HCT116 (cell line): Measurements from ENCODE around the gene PROK2. TPM values are rescaled to one million over a fixed set of nuclear protein-coding genes. Genes with fewer than 3 reads are reported as not detected.

Experiments used
- ATAC-seq: fragments of 200-7000 bp; cut with Tn5 transposase; 2 replicates; pipeline ENCODE4 v1.9.1; 2020; ENCODE audit warnings: mild to moderate bottlenecking, moderate library complexity
- BruUV-seq: library from RNA; stranded (reverse); fragments of 400-500 nt; replicated peaks from 2 replicates; lab custom pipeline; 2021; lab: Mats Ljungman, UMichigan
- CTCF ChIA-PET: fragments of 300-600 bp; sonication (Branson Sonifier 250); formaldehyde crosslinking; loops from one replicate; lab custom pipeline; 2021; ENCODE audit warnings: antibody characterized with exemption; lab: Charles Lee
- POLR2A ChIA-PET: fragments of 300-600, 350-600 bp; sonication (Branson Sonifier 250); formaldehyde crosslinking; loops from one replicate; lab custom pipeline; 2021; ENCODE audit warnings: antibody characterized with exemption; lab: Charles Lee
- RAD21 ChIA-PET, 2 experiments: fragments of 300-600 bp; sonication (Branson Sonifier 250); formaldehyde crosslinking; loops; one replicate each; lab custom pipeline; 2023; ENCODE audit warnings: low total read pairs in 2 of 2; ENCODE audit not compliant: uncharacterized antibody in 2 of 2, unreplicated experiment in 2 of 2, low non-redundant PET in 1 of 2; lab: Charles Lee
- DNase-seq: peaks from one replicate; pipeline ENCODE4 v3.0.0-alpha.2; 2010; ENCODE audit warnings: low read depth, low spot score
- H2AFZ ChIP-seq: fragments of 200-600 bp; shearing (Covaris generic), sonication (generic); 2 replicates; pipeline ENCODE4 v1.6.1; 2017; ENCODE audit warnings: low read depth, mixed run types, mixed read lengths, antibody characterized with exemption, low read length; ENCODE audit not compliant: poor library complexity, severe bottlenecking
- H3K27ac ChIP-seq: 2 replicates; pipeline ENCODE4 v1.5.1; 2012; ENCODE audit warnings: low read depth, low read length
- H3K27me3 ChIP-seq: fragments of 200-600 bp; sonication (generic); 2 replicates; pipeline ENCODE4 v1.6.1; 2016; ENCODE audit warnings: mixed run types, low read length, mixed read lengths; ENCODE audit not compliant: insufficient read depth
- H3K36me3 ChIP-seq, 2 experiments: fragments of 200-500 bp in 1 of 2; fragments of 200-600 bp in 1 of 2; sonication (Bioruptor generic) in 1 of 2; sonication (generic) in 1 of 2; 2 replicates each; pipeline versions ENCODE4 v1.5.1 to v1.6.1; 2014 to 2016; ENCODE audit warnings: low read length in 2 of 2, inconsistent platforms in 1 of 2, mixed read lengths in 1 of 2, mixed run types in 1 of 2; ENCODE audit not compliant: insufficient read depth in 2 of 2, control insufficient read depth in 1 of 2
- H3K4me1 ChIP-seq, 2 experiments: fragments of 200-600 bp in 1 of 2; sonication (generic) in 1 of 2; 2 replicates each; pipeline versions ENCODE4 v1.5.1 to v1.6.1; 2012 to 2017; ENCODE audit warnings: low read length in 2 of 2, inconsistent platforms in 1 of 2, mild to moderate bottlenecking in 1 of 2, mixed read lengths in 1 of 2, mixed run types in 1 of 2, moderate library complexity in 1 of 2; ENCODE audit not compliant: insufficient read depth in 2 of 2, control insufficient read depth in 1 of 2
- H3K4me2 ChIP-seq: fragments of 200-600 bp; sonication (generic); 2 replicates; pipeline ENCODE4 v1.6.1; 2017; ENCODE audit warnings: mixed run types, low read length, mixed read lengths
- H3K4me3 ChIP-seq, 2 experiments: fragments of 200-600 bp in 1 of 2; sonication (generic) in 1 of 2; replicated peaks in 1 of 2; 2 replicates each; pipeline ENCODE4 v1.5.1; 2011 to 2016; ENCODE audit warnings: low read length in 2 of 2, control low read depth in 1 of 2, low read depth in 1 of 2, mild to moderate bottlenecking in 1 of 2, mixed read lengths in 1 of 2, mixed run types in 1 of 2
- H3K79me2 ChIP-seq: fragments of 200-600 bp; sonication (generic); 2 replicates; pipeline ENCODE4 v1.6.1; 2017; ENCODE audit warnings: mild to moderate bottlenecking, mixed run types, low read length, moderate library complexity, mixed read lengths; ENCODE audit not compliant: insufficient read depth
- H3K9ac ChIP-seq: fragments of 200-600 bp; sonication (generic); 2 replicates; pipeline ENCODE4 v1.6.1; 2016; ENCODE audit warnings: low read length, mixed read lengths
- H3K9me2 ChIP-seq: fragments of 200-600 bp; sonication (generic), shearing (Covaris generic); 2 replicates; pipeline ENCODE4 v1.6.1; 2017; ENCODE audit warnings: mixed run types, mild to moderate bottlenecking, moderate library complexity; ENCODE audit not compliant: insufficient read depth
- H3K9me3 ChIP-seq, 2 experiments: fragments of 200-500 bp in 1 of 2; fragments of 200-600 bp in 1 of 2; sonication (Bioruptor generic) in 1 of 2; sonication (generic) in 1 of 2; 2 replicates each; pipeline ENCODE4 v1.6.1; 2014 to 2017; ENCODE audit warnings: low read length in 2 of 2, mixed read lengths in 2 of 2, inconsistent platforms in 1 of 2, low read depth in 1 of 2, mild to moderate bottlenecking in 1 of 2, mixed run types in 1 of 2, moderate library complexity in 1 of 2; ENCODE audit not compliant: control insufficient read depth in 1 of 2, insufficient read depth in 1 of 2
- H4K20me1 ChIP-seq: fragments of 200-600 bp; sonication (generic), shearing (Covaris generic); 2 replicates; pipeline ENCODE4 v1.6.1; 2017; ENCODE audit warnings: mixed run types, mild to moderate bottlenecking, moderate library complexity; ENCODE audit not compliant: insufficient read depth
- ATF3 ChIP-seq: IDR thresholded peaks from 2 replicates; pipeline ENCODE4 v1.6.1; 2012
- CTCF ChIP-seq, 3 experiments: fragments of 200-600 bp in 1 of 3; sonication (generic) in 1 of 3; IDR thresholded peaks in 2 of 3; conservative IDR thresholded peaks in 1 of 3; 2 replicates each; pipeline ENCODE4 v1.5.1; 2012 to 2017; ENCODE audit warnings: low read depth in 2 of 3, low read length in 2 of 3, antibody characterized with exemption in 1 of 3, borderline replicate concordance in 1 of 3, control low read depth in 1 of 3, mild to moderate bottlenecking in 1 of 3, mixed read lengths in 1 of 3, mixed run types in 1 of 3, moderate library complexity in 1 of 3; ENCODE audit not compliant: insufficient read depth in 1 of 3
- ELF1 ChIP-seq: IDR thresholded peaks from 2 replicates; pipeline ENCODE4 v1.6.1; 2012; ENCODE audit warnings: low read depth, borderline replicate concordance
- EZH2 ChIP-seq: fragments of 200-600 bp; sonication (generic); IDR thresholded peaks from 2 replicates; pipeline ENCODE4 v1.6.1; 2017; ENCODE audit warnings: antibody characterized with exemption, mixed run types
- JUND ChIP-seq: IDR thresholded peaks from 2 replicates; pipeline ENCODE4 v1.6.1; 2012
- POLR2A ChIP-seq: IDR thresholded peaks from 2 replicates; pipeline ENCODE4 v1.7.0; 2011; ENCODE audit warnings: borderline replicate concordance; ENCODE audit not compliant: insufficient read depth, insufficient read length; ENCODE audit errors: extremely low read depth
- POLR2AphosphoS5 ChIP-seq: IDR thresholded peaks from 2 replicates; pipeline ENCODE4 v1.6.1; 2011; ENCODE audit warnings: mild to moderate bottlenecking, low read depth, low read length, moderate library complexity
- RAD21 ChIP-seq: IDR thresholded peaks from 2 replicates; pipeline ENCODE4 v1.6.1; 2012; ENCODE audit warnings: low read depth, mild to moderate bottlenecking
- REST ChIP-seq: IDR thresholded peaks from 2 replicates; pipeline ENCODE4 v1.6.1; 2012; ENCODE audit warnings: low read depth
- SIN3A ChIP-seq: IDR thresholded peaks from 2 replicates; pipeline ENCODE4 v1.6.1; 2012; ENCODE audit warnings: low read depth
- SP1 ChIP-seq: IDR thresholded peaks from 2 replicates; pipeline ENCODE4 v1.6.1; 2012; ENCODE audit warnings: low read depth
- SRF ChIP-seq: IDR thresholded peaks from 2 replicates; pipeline ENCODE4 v1.6.1; 2012; ENCODE audit warnings: low read depth
- TCF7L2 ChIP-seq: IDR thresholded peaks from 2 replicates; pipeline ENCODE4 v1.7.0; 2011; ENCODE audit warnings: borderline replicate concordance, inconsistent platforms; ENCODE audit not compliant: insufficient read depth, insufficient read length; ENCODE audit errors: extremely low read depth
- YY1 ChIP-seq: IDR thresholded peaks from 2 replicates; pipeline ENCODE4 v1.6.1; 2011; ENCODE audit warnings: low read length, low read depth, moderate library complexity, mild to moderate bottlenecking; ENCODE audit not compliant: insufficient replicate concordance; ENCODE audit errors: extremely low read depth
- ZFX ChIP-seq: fragments of 450-650 bp; IDR thresholded peaks from 2 replicates; pipeline ENCODE4 v1.6.1; 2017
- ZNF274 ChIP-seq: fragments of 200-500 bp; sonication (Bioruptor generic); IDR thresholded peaks from 2 replicates; pipeline ENCODE4 v1.6.1; 2014; ENCODE audit warnings: mild to moderate bottlenecking, low read depth, low read length, inconsistent platforms
- intact Hi-C: fragments of 100-400 bp; cut with micrococcal nuclease; formaldehyde crosslinking; loops from 2 replicates; pipeline ENCODE4 v1.10.0; 2022
- total RNA-seq: library from RNA; stranded (reverse); gene quantifications from one replicate; pipeline ENCODE4 v1.2.1, GENCODE V29; 2021; ENCODE audit not compliant: unreplicated experiment

Gene PROK2
- total RNA-seq, 1 experiment from 2014 or later, result not detected

- no peaks in the 10 kb centered on the region for H3K9me3 ChIP-seq
- H3K4me1 ChIP-seq, result no peaks in the 10 kb centered on the region
- TF ChIP-seq TCF7L2 (no peak), POLR2AphosphoS5 (no peak), ZNF274 (no peak), EZH2 (no peak), REST (no peak), RAD21 (no peak), SIN3A (no peak), ELF1 (no peak), YY1 (no peak), JUND (no peak), SP1 (no peak), ATF3 (no peak), ZFX (no peak), CTCF (IDR thresholded peaks at IDR 0.05 in 2 of 3, conservative IDR thresholded peaks at IDR 0.05 in 1 of 3; ENCODE audit: borderline replicate concordance in 1 of 3, insufficient read depth in 1 of 3, low read depth in 2 of 3, low read length in 2 of 3) (no peak), SRF (no peak), POLR2A (no peak)
- TF ChIP-seq, all 23 proteins: peak for 0
- Histone ChIP-seq H3K4me3 (no peak overlapping the region), H4K20me1 (no peaks in the 10 kb centered on the region), H3K36me3 (no peaks in the 10 kb centered on the region), H3K9ac (no peak overlapping the region), H2AFZ (no peak overlapping the region), H3K27ac (no peak overlapping the region), H3K4me2 (no peak overlapping the region), H3K79me2 (no peaks in the 10 kb centered on the region), H3K9me2 (no peaks in the 10 kb centered on the region), H3K27me3 (peaks cover 9% of the 10 kb centered on the region; the same call in 1 of the 2 replicates)
- ChIA-PET CTCF (no interaction called here), RAD21 (no interaction called here), POLR2A (no interaction called here)
- ATAC-seq (no peak), DNase-seq (no peak)
- intact Hi-C loops, result no loop called here
- no TSS peak for BruUV-seq
Observed at GRCh38 chr3:71791634-71792033, 6.7 kb upstream of the PROK2 start.
